HG02571 (cell line): ENCODE measurements around the gene OXCT2.
"Not testable (repeated sequence)": the region's sequence is repeated elsewhere in the genome, so short reads cannot be mapped to it uniquely, and the experiment has no call there.

Experiments used
- ATAC-seq: cut with Tn5 transposase; IDR thresholded peaks from one replicate; pipeline ENCODE4 v1.9.1; 2021; ENCODE audit warnings: mild to moderate bottlenecking, moderate library complexity; ENCODE audit not compliant: unreplicated experiment

The OXCT2 gene

DNA sequence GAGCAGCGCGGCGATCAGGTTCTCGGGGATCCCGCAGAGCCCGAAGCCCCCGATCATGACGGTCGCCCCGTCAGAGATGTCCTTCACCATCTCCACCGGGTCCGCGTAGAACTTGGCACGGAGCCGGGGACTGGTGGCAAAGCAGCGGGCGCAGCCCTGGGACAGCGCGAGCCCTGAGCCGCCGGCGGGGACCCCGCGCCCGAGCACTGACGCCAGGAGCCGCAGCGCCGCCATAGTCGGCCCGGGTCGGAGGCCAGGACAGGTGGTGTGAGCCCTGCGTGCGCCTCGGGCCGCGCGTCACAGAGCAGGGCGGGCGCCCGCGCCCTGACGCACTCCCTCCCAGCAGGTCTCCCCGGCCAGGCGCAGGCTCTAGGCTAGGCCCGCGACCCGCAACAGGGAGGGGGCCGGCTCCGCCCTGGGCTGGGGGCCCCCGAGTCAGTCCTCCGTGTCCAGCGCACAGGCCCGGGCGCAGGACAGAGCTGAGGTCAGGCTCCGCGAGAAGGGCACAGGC is at the start of gene OXCT2:
Gene OXCT2 (minus strand): TSS at position 327 of the 511 bp plus-strand sequence. CDS start 93 bp downstream, at position 234.
- ATAC-seq: not testable (repeated sequence)

DNA sequence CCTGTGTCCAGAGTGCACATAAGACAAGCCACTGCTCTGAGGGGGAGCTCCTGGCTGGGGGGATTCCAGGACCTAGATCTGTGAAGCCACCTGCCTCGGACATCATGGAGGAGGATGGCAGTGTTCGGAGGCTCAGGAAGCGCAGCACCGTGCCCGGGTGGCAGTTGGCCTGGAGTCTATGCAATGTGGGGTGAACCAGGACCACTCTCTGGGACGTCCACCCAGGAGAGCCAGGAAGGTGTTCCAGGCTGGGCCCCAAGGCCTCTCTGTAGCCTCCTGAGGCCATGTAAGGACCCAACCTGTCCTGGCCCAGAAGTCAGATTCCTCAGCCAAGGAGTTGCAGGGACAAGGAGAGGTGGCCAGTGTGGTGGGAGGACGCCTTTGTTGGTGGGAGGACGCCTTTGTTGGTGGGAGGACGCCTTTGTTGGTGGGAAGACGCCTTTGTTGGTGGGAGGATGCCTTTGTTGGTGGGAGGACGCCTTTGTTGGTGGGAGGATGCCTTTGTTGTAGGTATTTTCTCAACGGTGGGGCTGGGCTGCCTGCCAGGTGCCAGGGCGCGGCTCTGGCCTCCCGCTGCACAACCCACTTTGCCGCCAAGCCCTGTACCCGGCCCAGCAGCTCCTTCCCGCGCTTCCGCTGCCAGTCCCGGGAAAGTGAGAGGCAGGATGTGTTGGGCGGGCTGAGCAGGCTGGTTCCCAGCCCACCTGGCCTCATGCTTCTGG is 48.1 kb upstream of the OXCT2 start:
- ATAC-seq: no peak

DNA sequence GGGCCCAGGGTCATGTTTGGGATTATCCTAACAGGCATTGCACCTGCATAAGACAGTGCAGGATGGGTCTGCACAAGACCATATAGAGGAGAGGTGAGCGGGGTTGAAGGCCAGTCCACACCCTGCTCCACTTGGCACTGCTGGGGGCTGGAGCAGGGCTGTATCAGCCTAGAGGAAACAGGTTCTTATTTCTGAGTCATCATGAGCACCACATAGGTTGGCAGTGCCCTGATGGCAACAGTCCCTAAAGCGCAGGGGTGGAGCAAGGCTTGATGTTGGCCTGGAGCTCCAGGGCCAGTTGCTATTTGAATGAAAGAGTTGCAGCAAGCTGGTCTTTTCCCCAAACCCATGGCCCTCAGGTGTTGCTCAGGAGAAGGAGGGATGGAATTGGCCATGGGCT is 47.3 kb upstream of the OXCT2 start:
- no peak for ATAC-seq

DNA sequence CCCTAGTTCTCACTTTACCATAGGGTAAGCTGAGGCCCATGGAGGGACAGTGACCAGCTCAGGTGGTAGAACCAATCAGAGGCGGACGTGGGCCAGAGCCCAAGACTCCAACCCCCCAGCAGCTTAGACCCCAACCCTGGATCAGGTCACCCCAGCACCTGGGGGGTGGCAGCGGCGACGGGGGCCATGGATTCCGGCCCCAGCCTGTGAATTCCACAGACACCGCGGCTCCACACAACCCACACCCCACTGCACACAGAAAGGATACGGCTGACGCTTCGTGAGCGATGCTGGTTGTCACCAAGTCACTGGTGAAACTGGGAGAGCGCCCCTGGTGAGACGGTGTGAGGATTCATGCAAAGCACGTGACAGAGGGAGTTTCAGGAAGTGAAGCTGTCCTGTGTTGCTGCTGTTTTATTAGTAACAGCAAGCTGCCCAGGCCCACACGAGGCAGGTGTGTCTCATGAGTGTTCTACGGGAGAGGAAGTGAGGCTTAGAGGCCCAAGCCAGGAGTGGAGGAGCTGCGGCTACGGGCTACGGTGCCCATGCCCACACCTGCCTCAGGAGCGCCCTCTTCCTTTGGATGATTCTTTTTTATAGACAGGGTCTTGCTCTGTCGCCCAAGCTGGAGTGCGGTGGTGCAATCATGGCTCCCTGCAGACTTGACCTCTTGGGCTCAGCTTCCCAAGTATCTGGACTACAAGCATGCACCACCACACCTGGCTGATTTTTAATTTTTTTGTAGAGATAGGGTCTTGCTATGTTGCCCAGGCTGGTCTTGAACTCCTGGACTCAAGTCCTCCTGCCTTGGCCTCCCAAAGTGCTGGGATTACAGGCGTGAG is 46.2 kb upstream of the OXCT2 start:
- ATAC-seq: peak; percentile 73

DNA sequence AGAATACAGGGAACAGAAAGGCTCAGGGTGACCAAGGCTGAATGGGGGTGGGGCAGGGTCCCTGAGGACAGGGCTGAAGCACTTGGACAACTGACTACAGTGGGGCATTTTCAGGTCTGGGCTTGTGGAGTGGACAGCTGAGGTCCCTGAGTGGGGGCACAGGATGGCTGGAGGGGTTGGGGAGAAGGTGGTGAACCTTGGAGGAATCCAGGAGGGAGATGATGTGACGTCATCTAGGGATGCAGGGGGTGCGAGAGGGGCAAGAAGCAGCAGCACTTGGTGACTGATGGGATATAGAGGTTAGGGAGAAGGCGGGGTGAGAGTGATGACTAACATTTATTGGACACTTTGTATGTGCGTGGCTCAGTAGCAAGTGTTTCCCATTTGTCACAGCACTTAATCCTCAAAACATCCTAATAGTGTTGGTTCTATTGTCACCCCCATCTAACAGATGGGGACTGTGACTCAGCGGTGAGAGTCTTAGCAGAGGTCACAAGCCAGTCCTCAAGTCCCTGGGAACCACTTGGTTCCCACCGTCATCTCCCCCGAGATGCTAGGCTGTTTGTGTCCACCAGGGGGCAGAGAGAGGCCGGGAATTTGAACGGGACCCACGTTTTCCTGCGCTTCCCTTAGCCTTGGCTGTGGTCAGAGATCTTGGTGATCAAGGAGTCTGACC is 45.4 kb upstream of the OXCT2 start:
- peak; percentile 27 for ATAC-seq

DNA sequence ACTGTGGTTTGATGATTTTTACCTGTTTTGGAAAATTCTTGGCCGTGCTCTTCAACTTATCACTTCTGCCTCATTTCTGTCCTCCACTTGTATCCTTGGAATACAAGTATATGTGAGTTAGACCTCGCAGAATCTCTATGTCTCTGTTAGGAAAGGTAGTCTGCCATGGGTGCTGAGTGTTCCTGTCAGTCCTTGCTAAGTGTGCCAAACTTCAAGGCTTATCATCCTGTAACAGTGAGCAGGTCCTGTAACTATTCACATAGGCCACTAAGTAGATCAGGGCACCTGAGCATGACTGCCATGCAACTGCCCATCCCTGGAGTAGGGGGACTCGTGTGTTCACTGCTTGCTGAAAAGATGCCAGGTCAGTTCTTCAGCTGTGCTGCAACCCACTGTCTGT is 41.8 kb upstream of the OXCT2 start:
- no peak for ATAC-seq

DNA sequence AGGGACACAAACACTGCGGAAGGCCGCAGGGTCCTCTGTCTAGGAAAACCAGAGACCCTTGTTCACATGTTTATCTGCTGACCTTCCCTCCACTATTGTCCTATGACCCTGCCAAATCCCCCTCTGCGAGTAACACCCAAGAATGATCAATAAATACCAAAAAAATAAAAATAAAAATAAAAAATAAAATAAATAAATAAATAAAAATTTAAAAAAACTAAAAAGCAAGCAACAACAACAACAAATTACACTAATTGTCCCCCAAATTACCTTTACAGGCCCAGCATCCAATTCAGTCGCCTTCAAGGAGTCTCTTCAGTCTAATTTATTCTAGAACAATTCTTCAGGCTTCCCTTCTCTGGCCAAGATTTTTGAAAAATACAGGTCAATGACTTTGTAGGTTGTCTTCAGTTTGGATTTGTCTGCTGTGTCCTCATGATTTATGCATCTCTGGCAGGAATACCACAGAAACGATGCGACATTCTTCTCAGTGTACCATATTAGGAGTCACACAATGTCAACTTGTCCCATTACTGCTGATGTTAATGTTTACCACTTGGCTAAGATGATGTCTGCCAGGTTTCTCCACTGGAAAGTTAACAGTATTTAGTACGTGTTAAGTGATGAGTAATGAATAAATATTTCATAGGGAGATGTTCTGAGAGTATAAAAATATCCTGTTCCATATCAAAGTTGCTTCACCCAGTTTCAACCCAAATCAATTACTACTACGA is 37.8 kb upstream of the OXCT2 start:
- no peak for ATAC-seq

DNA sequence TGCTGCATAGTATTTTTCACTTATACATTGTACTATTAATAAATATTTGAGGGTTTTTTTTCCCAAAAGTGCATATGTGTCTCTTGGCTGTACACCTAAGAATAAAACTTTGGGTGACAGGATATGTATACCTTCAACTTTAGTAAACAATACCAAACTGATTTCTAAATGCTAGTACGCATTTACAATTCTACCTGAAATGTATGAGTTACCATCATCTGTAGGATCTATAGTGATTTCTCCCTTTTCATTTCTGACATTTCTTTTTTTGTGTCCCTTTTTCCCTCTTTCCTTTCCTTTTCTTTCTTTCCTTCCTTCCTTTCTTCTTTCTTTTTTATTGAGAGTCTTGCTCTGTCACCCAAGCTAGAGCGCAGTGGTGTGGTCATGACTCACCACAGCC is 34.2 kb upstream of the OXCT2 start:
- no peak for ATAC-seq

DNA sequence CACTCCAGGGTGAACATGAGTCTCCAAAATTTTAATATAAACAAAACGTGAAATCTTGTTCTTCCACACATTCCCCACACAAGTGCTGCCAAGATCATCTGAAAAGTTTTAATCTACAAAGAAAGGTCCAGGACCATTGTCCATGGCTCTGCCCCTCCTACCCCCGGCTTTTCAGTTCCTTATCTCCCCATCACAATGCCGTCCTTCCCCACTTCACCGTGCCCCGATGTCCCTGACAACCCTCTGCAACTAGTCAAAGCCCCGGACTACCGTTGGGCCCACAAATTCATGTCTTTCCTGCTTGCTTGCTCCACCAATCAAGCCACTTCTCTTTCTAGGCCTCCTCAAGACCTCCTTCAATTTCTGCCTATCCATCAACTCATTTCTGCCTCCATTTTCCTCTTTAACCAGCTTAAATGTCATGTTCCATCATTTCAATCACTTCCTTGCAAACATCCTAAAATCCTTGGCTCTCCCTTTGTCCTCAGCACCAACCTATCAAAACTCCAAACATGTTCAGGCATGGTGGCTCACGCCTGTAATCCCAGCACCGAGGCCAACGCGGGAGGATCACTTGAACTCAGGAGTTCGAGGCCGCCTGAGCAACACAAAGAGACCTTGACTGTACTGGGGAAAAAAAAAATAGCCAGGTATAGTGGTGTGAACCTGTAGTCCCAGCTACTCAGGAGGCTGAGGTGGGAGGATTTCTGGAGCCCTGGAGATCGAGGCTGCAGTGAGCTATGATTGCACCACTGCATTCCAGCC is 31.5 kb upstream of the OXCT2 start:
- no peak for ATAC-seq

DNA sequence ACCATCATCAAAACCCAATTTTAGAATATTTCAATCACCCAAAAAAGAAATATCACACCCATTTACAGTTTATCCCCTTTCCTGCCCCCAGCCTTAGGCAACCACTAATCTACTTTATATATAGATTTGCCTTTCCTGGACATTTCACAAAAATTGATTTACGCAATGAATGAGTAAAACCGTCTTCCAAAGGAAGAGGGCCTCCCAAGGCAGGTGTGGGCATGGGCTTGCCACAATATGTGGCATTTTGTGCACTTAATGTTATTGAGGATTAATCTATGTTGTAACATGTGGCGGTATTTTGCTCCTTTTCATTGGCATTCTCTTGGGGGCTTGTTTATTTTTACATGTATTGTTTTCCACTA is 29.3 kb upstream of the OXCT2 start:
- ATAC-seq: no peak

DNA sequence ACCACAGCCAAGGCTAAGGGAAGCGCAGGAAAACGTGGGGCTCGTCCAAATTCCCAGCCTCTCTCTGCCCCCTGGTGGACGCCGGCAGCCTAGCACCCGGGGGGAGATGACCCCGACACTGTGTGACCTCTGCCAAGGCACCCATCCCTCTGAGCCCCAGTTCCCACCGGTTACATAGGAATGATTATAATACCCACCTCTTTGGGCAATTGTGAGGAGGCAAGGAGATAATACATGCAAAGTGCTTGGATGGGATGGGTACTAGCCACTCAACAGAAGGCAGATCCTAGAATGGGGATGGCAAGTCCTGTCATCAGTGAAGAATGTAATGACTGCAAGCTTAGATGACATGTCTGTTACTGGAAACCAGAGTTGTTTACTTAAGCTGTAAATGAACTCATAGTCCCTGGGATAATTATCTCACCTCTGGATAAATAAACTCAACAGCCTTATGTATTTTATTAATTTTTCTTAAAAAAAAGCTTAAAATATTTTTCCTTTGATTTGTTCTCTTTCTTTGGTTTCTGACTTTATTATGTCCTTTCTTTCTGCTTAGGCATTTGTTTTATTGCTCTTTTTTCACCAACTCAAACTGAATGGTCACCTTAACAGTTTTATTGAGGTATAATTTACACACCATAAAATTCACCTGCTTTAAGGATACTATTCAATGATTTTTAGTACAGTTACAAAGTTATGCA is 28.8 kb upstream of the OXCT2 start:
- ATAC-seq: peak; percentile 45

DNA sequence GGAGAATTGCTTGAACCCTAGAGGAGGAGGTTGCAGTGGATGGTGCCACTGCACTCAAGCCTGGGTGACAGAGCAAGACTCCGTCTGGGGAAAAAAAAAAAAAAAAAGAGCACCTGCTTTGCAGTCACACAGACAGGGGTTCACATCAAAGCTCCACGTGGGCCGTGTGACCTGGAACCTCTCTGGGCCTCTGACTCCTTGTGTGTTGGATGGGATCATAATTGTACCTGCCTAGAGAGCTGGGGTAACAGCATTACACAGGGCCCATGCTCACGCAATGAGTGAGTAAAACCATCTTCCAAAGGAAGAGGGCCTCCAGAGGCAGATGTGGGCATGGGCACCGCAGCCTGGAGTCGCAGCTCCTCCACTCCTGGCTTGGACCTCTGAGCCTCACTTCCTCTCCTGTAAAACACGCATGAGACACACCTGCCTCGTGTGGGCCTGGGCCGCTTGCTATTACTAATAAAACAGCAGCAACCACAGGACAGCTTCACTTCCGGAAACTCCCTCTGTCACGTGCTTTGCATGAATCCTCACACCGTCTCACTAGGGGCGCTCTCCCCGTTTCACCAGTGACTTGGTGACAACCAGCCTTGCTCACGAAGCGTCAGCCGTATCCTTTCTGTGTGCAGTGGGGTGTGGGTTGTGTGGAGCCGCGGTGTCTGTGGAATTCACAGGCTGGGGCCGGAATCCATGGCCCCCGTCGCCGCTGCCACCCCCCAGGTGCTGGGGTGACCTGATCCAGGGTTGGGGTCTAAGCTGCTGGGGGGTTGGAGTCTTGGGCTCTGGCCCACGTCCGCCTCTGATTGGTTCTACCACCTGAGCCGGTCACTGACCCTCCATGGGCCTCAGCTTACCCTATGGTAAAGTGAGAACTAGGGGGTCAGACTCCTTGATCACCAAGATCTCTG is 28.0 kb upstream of the OXCT2 start:
- ATAC-seq: peak; percentile 89

DNA sequence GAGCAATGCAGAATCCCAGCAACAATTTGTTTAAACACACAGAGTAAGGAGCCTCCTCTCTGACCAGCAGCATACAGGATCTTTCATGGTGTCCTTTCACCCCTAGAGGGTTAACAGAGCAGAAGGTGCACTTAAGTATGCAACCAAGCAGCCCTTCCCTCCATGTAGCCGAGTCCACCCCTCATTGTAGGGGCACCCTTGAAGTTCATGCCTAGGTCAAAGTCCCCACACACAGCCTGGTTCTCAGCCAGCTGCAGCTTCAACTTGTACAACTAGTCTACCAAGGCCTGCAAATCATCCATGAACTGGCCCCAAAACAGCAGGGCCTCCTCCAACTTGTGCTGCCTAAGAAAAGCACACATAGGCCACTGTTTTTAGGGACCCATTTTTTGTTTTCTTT is 24.5 kb upstream of the OXCT2 start:
- no peak for ATAC-seq

DNA sequence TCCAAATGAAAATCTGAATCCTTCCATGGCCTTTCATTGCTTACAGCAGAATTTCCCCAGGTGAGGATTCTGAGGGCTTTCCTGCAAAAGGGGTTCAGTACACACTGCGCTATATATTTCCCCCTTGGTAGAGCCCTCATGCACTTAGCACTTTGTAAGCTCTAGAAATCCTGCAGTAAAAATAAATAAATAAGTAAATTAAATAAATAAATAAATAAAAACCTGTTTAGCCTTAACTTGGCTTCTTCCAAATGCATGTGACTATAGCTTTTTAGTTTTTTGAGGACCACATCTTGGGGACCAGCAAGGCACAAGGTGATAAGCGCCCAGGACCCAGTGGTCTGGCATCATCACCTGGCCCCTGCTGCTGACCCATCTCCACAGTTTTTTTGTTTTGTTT is 20.7 kb upstream of the OXCT2 start:
- ATAC-seq: no peak

DNA sequence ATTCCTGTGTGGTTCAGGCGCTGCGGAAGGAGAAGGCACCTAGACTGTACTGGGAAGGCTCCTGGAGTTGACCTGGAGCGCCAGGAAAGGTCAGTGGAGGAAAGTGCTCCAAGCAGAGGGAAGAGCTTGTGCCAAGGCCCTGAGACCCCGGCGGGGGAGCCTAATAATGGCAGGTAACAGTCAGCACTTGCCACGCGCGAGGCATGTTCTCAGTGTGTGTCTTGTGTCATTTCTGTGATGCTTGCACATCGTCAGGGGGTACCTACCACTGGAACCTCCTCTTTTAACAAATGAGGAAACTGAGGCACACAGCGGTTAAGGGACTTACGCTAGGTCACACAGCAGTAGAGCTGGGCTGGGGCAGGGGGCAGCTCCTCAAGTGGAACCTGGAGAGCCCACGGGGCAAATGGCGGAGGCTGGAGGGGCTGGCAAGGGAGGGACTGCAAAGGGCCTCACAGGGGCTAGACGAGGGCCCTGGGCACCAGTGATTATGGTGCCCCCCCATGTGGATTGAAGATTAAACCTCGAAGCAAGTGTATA is 18.5 kb upstream of the OXCT2 start:
- ATAC-seq: no peak

DNA sequence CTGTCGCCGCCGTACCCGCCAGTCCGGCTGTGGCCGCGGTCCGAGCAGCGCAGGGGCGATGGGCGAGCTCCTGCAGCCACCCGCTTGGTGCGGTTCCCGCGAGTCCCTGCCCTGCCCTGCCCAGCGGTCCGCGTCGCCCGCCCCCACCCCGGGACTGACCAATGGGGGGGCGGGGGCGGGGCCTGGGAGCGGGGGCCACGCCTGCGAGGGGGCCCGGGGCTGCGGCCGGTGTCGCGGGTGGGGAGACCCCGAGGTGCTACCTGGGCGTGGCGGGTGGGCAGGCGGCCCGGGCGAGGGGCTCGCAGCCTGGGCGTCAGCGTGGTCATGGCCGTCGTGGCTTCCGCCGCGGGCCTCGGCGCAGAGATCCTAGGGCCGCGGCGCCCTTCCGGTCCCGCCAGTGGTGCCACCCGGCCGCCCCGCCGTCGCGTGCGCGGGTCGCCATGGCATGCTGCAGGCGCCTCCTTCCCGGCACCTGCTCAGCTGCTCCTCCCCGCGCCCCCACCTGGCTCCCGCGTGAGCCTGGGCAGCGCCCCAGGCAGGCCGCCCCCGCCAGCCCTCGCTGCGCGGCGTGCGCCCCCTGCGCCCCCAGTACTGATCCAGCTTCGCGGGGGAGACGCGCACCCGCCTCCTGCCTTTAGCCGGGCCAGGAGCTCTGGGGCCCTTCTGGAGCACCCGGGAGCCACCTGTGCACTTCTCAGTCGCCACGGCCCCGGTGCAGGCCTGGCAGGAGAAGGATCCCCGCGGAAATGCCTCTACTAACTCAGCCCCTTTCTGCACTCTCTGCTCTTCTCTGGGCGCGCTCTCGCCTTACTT is 17.8 kb upstream of the OXCT2 start, which contains the start of gene BMP8B:
Gene BMP8B (minus strand): TSS at position 108 of the 813 bp plus-strand sequence. CDS start 380 bp downstream, outside the sequence.
- ATAC-seq: peak; percentile 59

DNA sequence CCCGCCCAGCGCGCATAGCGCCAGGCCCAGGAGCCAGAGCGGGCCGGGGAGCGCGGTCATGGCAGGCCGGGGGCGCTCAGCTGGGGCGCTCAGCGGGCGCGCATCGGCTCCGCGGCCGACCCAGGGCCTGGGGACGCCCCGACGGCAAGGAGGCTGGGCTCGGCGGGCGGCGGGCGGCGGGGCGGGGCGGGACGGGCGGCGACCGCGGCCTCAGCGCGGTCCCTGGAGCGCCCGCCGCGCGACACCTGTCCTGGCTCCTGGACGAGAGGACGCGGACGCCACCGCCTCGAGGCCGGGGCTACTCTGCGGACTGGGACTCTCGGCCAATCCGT is 17.2 kb upstream of the OXCT2 start:
- peak; percentile 14 for ATAC-seq
